GM12801 (cell line): ENCODE measurements around the gene GUK1.

Source experiments
- TF ChIP-seq, protein P1 (sequence below): IDR thresholded peaks from one replicate; pipeline ENCODE4 v1.5.1; 2011; ENCODE audit warnings: control low read depth; ENCODE audit not compliant: insufficient read length; ENCODE audit errors: extremely low read depth

GUK1 gene

DNA sequence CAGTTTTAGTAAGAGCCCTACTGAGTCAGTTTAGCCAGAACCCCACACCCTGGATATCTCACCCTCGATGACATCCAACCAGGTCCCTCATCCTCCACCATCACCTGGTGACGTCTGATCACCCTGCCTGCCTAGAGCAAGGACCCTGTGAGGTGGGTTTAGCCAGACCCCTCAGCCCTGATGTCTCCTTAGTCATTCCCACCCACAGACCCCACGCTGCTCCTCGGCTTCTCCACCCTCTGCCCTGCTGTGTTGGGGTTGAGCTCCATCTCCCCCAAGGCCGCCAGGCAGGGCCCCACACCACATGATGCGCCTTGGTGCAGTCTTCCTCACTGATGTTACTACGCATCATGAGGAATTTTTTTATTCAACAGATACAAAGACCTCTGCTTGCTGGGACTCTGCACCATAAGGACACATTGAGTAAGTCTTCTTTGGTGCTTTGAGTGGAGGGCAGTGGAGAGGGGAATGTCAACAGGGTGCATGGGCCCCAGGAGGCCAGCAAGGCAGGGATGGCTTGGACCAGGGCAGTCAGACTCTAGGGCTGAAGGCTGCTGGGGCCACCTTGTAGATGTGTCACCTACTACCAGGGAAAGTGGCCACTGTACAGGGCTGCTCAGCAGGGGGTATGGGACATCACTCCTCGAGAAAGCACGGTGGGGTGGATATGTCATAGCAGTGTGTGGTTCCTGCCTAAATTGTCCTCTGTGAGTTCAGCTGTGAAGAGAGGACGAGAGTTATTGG lies 23.9 kb downstream of the GUK1 start:
- TF ChIP-seq, protein P1, sequence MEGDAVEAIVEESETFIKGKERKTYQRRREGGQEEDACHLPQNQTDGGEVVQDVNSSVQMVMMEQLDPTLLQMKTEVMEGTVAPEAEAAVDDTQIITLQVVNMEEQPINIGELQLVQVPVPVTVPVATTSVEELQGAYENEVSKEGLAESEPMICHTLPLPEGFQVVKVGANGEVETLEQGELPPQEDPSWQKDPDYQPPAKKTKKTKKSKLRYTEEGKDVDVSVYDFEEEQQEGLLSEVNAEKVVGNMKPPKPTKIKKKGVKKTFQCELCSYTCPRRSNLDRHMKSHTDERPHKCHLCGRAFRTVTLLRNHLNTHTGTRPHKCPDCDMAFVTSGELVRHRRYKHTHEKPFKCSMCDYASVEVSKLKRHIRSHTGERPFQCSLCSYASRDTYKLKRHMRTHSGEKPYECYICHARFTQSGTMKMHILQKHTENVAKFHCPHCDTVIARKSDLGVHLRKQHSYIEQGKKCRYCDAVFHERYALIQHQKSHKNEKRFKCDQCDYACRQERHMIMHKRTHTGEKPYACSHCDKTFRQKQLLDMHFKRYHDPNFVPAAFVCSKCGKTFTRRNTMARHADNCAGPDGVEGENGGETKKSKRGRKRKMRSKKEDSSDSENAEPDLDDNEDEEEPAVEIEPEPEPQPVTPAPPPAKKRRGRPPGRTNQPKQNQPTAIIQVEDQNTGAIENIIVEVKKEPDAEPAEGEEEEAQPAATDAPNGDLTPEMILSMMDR, result no peak

DNA sequence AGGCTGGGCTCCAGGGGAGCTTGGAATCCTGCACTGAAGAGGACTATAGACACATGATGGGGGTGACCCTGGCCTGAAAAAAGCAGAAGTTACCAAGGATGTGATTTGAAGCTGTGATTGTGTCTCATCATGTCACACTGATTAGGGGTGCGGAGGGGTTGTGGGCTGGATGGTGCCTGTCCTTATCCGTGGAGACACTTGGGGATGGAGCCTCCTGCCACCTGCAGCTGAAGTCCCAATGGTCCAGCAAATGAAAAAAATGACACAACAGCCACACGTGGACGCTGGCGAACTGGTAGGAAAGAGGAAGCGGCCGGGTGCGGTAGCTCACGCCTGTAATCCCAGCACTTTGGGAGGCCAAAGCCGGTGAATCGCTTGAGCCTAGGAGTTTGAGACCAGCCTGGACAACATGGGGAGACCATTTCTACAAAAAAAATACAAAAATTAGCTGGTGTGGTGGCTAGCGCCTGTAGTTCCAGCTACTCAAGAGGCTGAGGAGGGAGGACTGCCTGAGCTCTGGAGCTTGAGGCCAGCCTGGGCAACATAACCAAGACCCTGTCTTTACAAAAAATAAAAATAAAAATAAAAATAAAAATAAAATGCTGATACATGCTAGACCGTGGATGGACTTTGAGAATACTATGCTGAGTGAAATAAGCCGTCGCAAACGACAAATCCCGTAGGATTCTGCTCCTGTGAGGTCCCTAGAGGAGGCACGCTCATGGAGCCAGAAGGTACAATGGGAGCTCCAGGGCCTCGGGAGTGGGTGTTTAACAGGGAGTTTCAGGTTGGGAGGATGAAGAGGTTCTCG lies 24.7 kb downstream of the GUK1 start:
- TF ChIP-seq, protein P1, result no peak

DNA sequence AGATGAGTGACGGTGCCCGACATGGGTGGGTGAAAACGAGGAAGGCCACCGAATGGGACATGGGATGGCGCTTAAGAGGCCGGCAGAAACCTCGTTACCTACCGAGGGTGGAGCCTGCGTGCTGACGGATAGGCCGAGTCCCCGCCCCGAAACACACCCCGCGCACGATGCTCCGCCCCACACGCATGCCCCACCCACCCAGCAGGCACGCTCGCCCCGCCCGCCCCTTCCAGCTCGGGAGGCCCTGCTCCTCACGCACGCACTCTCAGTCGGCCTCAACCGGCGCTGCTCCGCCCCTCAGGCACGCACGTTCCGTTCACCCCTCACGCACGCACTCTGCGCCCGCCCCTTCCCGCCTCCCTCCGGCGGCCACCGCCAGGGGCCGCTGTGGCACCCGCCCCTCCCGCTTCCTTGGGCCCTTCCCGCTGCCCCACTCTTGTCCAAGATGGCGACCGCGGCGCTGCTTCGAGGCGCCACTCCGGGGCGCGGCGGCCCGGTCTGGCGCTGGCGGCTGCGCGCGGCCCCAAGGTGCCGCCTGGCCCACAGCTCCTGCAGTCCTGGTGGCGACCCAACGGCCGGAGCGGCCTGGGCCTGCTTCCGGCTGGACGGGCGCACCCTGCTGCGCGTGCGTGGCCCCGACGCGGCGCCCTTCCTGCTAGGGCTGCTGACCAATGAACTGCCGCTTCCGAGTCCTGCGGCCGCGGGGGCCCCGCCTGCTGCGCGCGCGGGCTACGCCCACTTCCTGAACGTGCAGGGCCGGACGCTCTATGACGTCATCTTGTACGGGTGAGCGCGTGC lies 25.5 kb downstream of the GUK1 start, which contains the start of gene IBA57:
TSS of gene IBA57 (plus strand) at position 433 of the 798 bp plus-strand sequence. CDS start at position 446, 13 bp downstream.
- TF ChIP-seq, protein P1, result no peak

DNA sequence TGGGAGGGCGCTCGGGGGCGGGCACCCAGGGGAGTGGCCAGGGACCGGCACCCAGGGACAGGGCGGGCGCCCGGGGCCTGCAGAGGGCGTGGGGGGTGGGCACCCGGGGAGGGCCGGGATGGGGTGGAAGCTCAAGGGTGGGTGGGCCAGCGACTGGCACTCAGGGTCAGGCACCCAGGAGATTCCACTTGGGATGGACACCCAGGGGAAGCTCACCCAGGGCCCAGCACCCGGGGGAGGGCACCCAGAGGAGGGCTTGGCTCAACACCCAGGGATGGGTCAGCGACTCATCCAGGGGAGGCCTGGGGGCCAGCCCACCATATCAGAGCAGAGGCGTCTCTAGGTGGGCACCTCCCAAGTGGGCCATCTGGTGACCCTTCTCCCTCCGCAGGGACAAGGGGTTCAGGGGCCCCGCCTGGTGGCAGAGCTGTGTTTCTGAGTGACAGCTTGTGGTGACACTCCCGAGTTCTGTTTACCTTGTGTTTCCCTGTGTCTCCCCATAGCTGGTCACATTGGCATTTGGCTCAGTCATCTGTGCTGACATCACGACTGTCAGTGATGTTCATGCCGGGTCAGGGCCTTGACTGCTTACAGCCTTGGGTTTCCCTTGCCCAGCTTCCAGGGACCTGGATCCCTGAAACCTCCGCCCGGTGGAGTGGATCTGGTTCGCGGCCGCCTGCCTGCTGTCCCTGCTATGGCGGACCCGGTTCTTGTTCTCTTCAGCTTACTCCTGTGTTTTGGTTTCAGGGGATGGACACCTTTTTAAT lies 26.3 kb downstream of the GUK1 start:
- TF ChIP-seq, protein P1, result no peak

DNA sequence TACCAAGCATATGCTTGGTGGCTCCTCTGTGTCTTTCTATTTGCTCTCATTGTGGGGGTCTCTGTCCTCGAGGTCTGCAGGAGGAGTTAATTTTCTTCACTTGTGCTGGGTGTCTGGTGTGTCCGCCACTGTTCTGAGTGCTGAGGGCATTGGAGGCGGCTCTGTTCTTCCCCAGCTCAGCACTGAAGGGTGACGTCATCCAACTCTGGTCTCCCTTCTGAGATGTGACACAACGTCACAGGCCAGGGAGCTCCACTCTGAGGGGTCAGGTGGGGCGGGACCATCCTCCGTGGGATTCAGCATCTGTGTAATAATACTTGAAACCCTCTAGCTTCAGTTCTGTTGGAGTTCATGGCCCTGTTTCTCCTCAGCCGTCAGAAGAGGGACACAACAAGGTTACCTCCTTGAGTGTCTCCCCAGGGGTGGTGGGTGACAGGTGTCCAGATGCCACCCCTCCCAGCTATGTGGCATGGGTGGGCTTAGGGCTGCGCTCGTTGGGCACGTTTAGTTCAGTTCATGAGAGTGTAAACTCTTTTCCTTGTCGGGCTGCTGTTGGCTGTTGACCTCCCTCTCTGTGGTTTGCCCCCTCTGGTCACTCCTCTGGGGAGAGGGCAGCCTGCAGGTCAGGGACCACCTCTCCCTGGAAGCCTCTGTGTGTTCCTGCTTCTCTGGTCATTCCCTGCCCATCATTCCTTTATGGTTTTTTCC lies 28.6 kb downstream of the GUK1 start:
- TF ChIP-seq, protein P1, result no peak

DNA sequence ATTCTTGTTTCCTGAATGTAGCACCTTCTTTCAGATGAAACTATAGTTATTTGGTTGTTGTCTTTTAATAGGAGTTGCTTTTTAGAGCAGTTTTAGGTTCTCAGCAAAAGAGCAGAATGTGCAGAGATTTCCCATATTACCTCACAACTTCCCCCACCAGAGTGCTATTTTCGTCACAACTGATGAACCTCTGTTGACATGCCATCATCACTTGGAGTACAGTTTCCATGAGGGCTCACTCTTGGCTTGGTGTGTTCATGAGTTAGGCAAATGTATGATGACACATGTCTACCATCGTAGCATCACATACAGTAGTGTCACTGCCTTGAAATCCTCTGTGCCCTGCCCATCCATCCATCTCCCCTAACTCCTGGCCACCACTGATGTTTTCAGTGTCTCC lies 29.3 kb downstream of the GUK1 start:
- TF ChIP-seq, protein P1, result no peak
